GM03348 (cell line): ENCODE measurements around the gene PPP1R3G.
A peak's percentile ranks its signal among the peaks of the same experiment; 100 is the strongest.

ENCODE experiments used
- DNase-seq: peaks from one replicate; pipeline ENCODE4 v3.0.0; 2012; ENCODE audit warnings: low spot score

Gene PPP1R3G

GRCh38 chr6:5094327-5094726 is 9.2 kb downstream of the PPP1R3G start:
- DNase-seq, result peak; percentile 87

- DNase-seq, result no peak
Observed at GRCh38 chr6:5095236-5095635, 10.1 kb downstream of the PPP1R3G start.

GRCh38 chr6:5096482-5096881 is 11.3 kb downstream of the PPP1R3G start:
- DNase-seq, result no peak

- no peak for DNase-seq
Observed at GRCh38 chr6:5098501-5099270, 13.5 kb downstream of the PPP1R3G start.

- no peak for DNase-seq
Observed at GRCh38 chr6:5099537-5099936, 14.4 kb downstream of the PPP1R3G start.

GRCh38 chr6:5100806-5101205 is 15.7 kb downstream of the PPP1R3G start:
- DNase-seq, result no peak

GRCh38 chr6:5102267-5102970 is 17.3 kb downstream of the PPP1R3G start:
- no peak for DNase-seq

GRCh38 chr6:5103250-5103649 is 18.1 kb downstream of the PPP1R3G start:
- no peak for DNase-seq

GRCh38 chr6:5104667-5105066 is 19.5 kb downstream of the PPP1R3G start:
- DNase-seq, result no peak

GRCh38 chr6:5105146-5105545 is 20.0 kb downstream of the PPP1R3G start:
- DNase-seq, result no peak

- no peak for DNase-seq
Observed at GRCh38 chr6:5107341-5107740, 22.2 kb downstream of the PPP1R3G start.

GRCh38 chr6:5108068-5108467 is 22.9 kb downstream of the PPP1R3G start:
- DNase-seq, result no peak

GRCh38 chr6:5108536-5109150 is 23.5 kb downstream of the PPP1R3G start:
- no peak for DNase-seq

- DNase-seq, result no peak
Observed at GRCh38 chr6:5109436-5109835, 24.3 kb downstream of the PPP1R3G start.

GRCh38 chr6:5110246-5110645 is 25.1 kb downstream of the PPP1R3G start:
- no peak for DNase-seq

- no peak for DNase-seq
Observed at GRCh38 chr6:5111626-5112025, 26.5 kb downstream of the PPP1R3G start.

GRCh38 chr6:5112066-5112799 is 27.1 kb downstream of the PPP1R3G start:
- DNase-seq, result peak; percentile 76

GRCh38 chr6:5113096-5113495 is 28.0 kb downstream of the PPP1R3G start:
- no peak for DNase-seq

GRCh38 chr6:5115168-5115567 is 30.0 kb downstream of the PPP1R3G start:
- DNase-seq, result no peak

GRCh38 chr6:5116243-5116991 is 31.3 kb downstream of the PPP1R3G start:
- no peak for DNase-seq

GRCh38 chr6:5119090-5119951 is 34.2 kb downstream of the PPP1R3G start:
- DNase-seq, result no peak
